SIG-M5 treated with dmso at 0.1 percent for 504 hours (cell line): Measurements from ENCODE around the gene RNF130.
"Not testable (repeated sequence)": the region's sequence is repeated elsewhere in the genome, so short reads cannot be mapped to it uniquely, and the experiment has no call there.

Experiments used
- DNase-seq: peaks from one replicate; lab custom pipeline; 2025; ENCODE audit not compliant: unreplicated experiment; lab: John Stamatoyannopoulos, UW

The RNF130 gene

DNA sequence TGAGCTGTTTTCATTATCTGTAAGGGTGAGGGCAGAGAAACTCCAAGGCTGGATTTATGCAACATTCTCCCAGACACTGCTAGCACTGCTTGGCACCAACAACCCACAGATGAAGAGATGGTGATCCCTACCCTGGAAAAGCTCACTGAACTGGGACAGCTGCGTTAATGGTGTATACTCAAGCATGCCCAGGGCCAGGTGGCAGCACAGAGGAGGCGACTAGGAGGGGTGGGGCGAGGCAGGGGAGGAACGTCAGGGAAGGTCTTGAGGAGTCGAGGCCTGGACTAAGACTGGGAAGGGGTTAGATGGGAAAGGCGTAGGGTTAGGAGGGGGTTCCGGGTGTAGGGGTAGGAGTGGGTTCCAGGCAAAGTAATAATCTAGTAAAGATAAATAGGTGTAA lies 90.8 kb downstream of the RNF130 start:
- DNase-seq, result no peak

GRCh38 chr5:179978792-179979191 lies 92.8 kb downstream of the RNF130 start:
- DNase-seq, result no peak

DNA sequence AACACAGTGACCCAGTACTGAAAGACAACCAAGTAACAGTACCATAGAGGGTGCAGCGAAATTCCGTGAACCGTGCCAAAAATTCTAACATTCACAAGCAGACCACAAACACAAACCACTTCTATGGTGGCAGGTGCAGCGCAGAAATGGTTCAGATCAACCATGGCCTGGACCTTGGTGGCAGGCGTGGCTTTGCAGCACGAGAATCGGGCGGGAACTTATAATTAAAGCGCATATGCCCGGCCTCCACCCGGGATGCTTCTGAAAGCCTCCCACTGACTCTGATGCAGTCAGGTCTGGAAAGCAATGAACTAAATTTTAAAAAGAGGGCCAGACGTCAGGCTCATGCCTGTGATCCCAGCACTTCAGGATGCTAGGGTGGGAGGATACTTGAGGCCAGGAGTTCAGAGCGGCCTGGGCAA lies 95.8 kb downstream of the RNF130 start:
- DNase-seq, result no peak

DNA sequence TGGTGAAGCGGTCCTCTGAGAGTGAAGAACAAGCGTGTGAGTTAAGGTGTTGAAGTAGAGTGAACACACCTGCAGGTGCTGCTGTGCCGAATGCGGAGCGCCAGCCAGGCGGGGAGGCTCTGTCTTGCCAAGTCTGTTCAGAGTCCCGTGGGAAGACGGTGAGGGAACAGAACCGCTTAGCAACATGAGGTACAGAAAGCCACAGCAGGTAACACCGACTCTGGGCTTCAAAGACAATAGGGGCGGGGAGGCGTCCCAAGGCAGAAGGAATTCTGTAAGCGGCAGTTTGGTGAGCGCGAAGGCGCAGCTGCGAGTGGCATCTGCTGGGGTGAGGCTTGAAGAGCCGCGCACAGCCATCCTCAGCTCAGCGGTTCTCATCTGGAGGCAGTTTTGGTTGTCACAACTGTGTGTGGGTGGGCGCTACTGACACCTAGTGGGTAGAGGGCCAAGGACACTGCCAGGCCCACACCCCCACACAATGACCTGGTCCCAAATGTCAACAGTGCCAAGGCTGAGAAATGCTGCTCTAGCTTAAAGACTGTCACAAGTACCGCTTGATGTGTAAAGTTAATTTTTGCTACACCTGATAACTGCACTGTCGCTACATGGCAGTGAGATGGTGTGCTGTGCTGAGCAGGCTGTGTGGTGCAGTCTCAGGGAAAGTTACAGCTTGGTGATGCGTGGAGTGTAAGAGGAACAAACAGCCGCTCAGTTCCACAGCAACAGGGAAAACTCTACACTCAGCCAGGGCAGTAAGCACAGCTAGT lies 96.4 kb downstream of the RNF130 start:
- peak; percentile 48 for DNase-seq

- no peak for DNase-seq
These were observed 97.2 kb downstream of the RNF130 start for GRCh38 chr5:179974246-179974945.

- no peak for DNase-seq
These were observed 98.2 kb downstream of the RNF130 start for GRCh38 chr5:179973391-179973790.

DNA sequence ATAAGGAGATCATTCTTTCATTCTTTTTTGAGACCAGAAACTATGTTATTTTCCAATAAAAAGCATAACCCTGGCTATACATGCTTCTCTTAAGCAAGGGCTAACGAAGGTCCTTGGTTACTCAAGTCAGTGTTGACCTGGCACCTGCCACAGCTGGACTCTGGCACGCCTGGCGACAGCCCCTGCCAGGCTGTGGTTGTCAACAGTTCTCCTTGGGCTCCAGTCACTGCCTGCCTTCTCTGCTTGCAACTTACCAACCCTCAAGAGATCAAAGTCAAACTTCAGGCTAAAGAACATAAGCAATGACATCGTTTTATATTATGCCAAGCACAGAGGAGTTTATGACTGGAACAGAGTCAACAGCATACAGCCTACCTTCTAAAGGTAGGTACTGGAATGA lies 102.4 kb downstream of the RNF130 start:
- DNase-seq, result no peak

- DNase-seq, result no peak
These were observed 104.1 kb downstream of the RNF130 start for GRCh38 chr5:179967489-179967888.

DNA sequence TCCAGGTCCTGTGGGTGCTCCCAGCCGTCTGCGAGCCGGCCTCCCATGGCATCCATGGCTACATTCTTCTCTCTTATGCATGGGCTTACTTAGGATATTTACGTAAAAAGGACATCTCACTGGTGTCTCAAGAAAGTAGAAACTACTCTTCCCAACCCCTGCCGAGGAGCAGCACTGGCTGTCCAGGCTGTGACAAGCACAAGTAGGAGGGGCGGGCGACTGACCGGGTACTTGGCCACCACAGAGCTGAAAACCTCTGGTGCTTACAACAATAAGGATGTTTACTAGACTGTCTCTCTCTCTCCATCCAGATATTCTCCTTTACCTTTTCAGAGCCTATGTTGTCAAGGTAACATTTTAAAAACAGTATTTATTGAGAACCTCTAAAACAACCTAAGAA lies 107.5 kb downstream of the RNF130 start:
- DNase-seq, result no peak

DNA sequence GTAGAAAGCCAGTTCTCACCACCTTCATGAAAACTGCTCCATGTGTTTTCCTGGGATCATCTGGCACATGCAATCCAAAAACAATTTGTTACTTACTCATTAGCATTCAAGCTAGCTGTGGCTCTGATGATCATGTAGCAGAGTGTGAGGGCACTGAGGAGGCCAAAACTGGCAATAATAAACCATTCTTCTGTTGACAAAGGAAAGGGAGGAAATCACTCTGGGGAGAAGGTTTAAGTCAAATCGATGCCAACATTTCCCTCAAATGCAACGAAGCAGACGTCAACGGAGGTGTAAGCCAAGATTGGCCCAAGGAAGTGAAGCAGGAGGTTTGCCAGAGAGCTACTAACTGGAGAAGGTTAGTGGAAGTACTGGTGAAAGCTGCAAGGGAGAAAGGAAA lies 108.2 kb downstream of the RNF130 start:
- no peak for DNase-seq

DNA sequence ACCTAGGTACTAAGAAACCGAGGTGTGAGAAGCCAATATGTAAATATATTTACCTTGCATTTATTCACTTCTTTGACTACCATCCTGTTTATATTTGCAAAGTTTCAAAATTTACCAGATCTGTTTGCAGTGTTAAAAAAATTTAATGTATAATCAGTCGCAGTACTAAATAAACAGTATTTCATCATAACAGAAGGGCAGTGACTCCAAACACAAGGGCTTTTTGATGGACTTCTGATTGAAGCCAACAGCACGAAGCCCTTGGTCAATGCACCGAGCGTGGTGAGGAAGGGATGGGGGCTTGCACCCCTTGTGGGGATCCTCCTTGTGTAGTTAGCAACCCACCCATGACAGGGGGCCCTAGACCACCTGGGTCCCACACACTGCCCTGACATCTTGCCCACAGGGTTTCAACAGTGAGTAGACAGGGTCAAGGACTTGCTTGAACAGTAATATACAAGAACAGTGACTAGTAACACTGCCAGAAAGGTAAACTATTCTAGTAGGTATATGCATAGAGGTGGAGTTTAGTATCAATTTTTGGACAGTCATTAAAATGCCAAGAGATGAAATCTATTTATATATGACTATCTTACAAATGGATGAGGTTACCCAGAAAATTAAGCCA lies 111.2 kb downstream of the RNF130 start:
- DNase-seq, result no peak

DNA sequence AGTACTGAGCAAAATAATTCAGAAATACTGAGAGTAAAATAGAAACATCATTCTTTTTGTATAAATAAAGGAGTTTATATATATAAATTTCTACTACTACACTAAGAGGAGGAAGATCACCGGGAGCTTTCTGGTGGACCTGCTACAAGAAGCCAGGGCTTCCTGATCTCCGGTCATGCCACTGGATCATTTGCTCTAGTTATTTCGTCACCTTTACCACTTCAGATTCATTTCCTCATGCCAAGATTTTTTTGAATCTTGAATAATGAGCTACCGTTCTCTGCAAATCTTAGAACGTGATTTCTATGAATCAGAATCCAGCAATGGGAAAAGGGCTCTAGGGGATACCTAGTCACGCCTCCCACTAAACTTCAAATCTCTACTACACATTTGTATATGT lies 111.9 kb downstream of the RNF130 start:
- DNase-seq, result peak; percentile 8

DNA sequence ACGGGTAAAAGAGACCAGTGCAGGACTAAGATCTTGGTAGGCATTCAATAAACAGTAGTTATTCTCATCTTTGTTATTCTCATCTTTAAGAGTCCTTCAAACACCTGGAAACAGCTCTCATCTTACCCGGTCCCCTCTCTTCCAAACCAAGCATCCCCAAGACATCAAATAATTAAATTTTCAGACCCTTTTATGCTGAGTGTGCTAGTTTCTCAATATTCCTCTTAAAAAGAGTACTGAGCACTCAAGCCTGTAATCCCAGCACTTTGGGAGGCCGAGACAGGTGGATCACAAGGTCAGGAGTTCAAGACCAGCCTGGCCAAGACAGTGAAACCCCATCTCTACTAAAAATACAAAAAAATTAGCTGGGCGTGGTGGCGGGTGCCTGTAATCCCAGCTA lies 112.4 kb downstream of the RNF130 start:
- not testable (repeated sequence) for DNase-seq

GRCh38 chr5:179955630-179956029 lies 115.9 kb downstream of the RNF130 start:
- no peak for DNase-seq

DNA sequence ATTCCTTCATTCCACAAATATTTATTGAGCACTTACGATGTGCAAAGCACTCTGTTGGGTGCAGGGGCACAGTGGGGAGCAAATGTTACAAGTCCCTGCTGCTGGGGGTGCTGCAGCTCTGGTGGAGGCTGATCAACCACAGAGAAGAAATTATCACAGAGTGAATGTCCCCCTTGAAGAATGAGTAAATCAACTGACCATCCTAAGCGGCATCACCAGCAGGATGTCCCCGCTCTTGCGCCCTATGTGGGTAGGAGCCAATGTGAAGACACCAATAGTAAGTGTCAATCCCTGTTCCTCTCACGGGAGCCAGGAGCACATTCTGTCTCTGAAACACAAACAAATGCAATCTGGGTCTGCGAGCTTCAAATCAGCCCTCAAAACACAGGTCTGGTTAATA lies 116.5 kb downstream of the RNF130 start:
- no peak for DNase-seq

GRCh38 chr5:179954434-179954833 lies 117.1 kb downstream of the RNF130 start:
- no peak for DNase-seq

- no peak for DNase-seq
These were observed 117.6 kb downstream of the RNF130 start for GRCh38 chr5:179953987-179954386.

- no peak for DNase-seq
These were observed 134.4 kb downstream of the RNF130 start for GRCh38 chr5:179936976-179937681.

GRCh38 chr5:179930788-179931473 lies 140.6 kb downstream of the RNF130 start:
- DNase-seq, result no peak

DNA sequence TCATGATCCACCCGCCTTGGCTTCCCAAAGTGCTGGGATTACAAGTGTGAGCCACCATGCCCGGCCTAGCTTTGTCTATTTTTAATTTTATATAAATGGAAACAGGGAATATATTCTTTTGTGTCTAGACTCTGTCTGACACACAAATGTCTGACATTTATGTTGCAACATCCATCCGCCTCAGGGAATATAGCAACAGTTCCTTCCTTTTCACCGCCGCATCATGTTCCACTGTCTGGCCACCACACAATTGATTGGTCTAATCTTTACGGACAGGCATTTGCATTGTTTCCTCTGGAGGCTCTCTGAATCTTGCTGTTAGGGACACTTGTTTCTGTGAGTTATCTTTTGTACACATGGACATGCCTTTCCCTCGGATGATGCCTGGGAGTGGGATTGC lies 143.7 kb downstream of the RNF130 start:
- no peak for DNase-seq

DNA sequence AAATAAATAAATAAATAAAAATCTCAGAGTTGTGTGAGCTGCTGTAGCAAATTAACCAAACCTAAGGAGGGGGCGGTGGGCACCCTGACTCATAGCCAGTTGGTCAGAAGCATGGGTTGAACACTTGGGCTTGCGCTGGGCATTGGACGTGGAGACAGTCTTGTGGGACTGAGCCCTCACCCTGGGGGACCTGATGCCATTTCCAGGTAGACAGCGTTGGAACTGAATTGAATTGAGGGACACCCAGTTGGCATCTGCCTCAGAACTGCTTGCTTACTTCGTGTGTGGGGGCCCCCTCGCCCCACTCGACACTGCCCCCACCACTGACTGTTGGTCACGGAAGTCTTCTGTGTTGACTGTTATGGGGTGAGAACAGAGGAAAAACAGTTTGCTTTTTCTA lies 144.9 kb downstream of the RNF130 start:
- no peak for DNase-seq
